Endothelial cell of umbilical vein (primary cell): ENCODE measurements around the gene PGAM2. TPM values are rescaled to one million over a fixed set of nuclear protein-coding genes. Genes with fewer than 3 reads are reported as not detected.

Experiments used
- BruUV-seq: library from RNA; stranded (reverse); fragments of 400-500 nt; replicated peaks from 2 replicates; lab custom pipeline; 2021; lab: Mats Ljungman, UMichigan
- CTCF ChIA-PET: fragments of 300-600, 350-600 bp; sonication (Branson Sonifier 250); formaldehyde crosslinking; loops from one replicate; lab custom pipeline; 2021; ENCODE audit warnings: antibody characterized with exemption, inconsistent platforms; lab: Charles Lee
- POLR2A ChIA-PET: fragments of 300-600, 350-600 bp; sonication (Branson Sonifier 250); formaldehyde crosslinking; loops from one replicate; lab custom pipeline; 2021; ENCODE audit warnings: antibody characterized with exemption, inconsistent platforms; lab: Charles Lee
- DNase-seq: peaks from one replicate; pipeline ENCODE4 v3.0.0-alpha.2; 2011; ENCODE audit warnings: low read depth, low spot score
- FAIRE-seq: peaks from 2 replicates; lab custom pipeline; 2011; peaks lifted over from hg19 to GRCh38; lab: Jason Lieb, UNC
- H2AFZ ChIP-seq: 2 replicates; pipeline ENCODE4 v1.6.0; 2012; ENCODE audit warnings: low read depth, low read length, control low read depth, inconsistent platforms
- H3K27ac ChIP-seq: 2 replicates; pipeline ENCODE4 v1.5.1; 2011; ENCODE audit warnings: low read depth, mild to moderate bottlenecking, control low read depth, low read length, moderate library complexity; ENCODE audit not compliant: insufficient read depth
- H3K27me3 ChIP-seq, 2 experiments: 2 replicates each; pipeline versions ENCODE4 v1.6.0 to v1.6.1; 2011; ENCODE audit warnings: low read length in 2 of 2, mixed read lengths in 1 of 2; ENCODE audit not compliant: control insufficient read depth in 2 of 2, insufficient read depth in 2 of 2
- H3K36me3 ChIP-seq, 2 experiments: 2 replicates in 1 of 2; 3 replicates in 1 of 2; pipeline ENCODE4 v1.5.1; 2011; ENCODE audit warnings: low read length in 2 of 2, mild to moderate bottlenecking in 1 of 2, moderate library complexity in 1 of 2; ENCODE audit not compliant: control insufficient read depth in 2 of 2, insufficient read depth in 2 of 2; ENCODE audit errors: extremely low read depth in 1 of 2
- H3K4me1 ChIP-seq: 3 replicates; pipeline ENCODE4 v1.5.1; 2011; ENCODE audit warnings: mild to moderate bottlenecking, low read length; ENCODE audit not compliant: control insufficient read depth, insufficient read depth; ENCODE audit errors: extremely low read depth
- H3K4me2 ChIP-seq: 2 replicates; pipeline ENCODE4 v1.6.1; 2011; ENCODE audit warnings: low read length, control low read depth, mixed read lengths; ENCODE audit not compliant: insufficient read depth
- H3K4me3 ChIP-seq, 3 experiments: fragments of 200-600 bp in 1 of 3; sonication (generic), shearing (Covaris generic) in 1 of 3; replicated peaks in 1 of 3; 2 replicates each; pipeline ENCODE4 v1.5.1; 2011 to 2016; ENCODE audit warnings: control low read depth in 3 of 3, low read length in 3 of 3, mild to moderate bottlenecking in 2 of 3, inconsistent platforms in 1 of 3, low read depth in 1 of 3, moderate library complexity in 1 of 3; ENCODE audit not compliant: insufficient read depth in 1 of 3
- H3K79me2 ChIP-seq: 2 replicates; pipeline ENCODE4 v1.6.0; 2012; ENCODE audit warnings: low read length, inconsistent platforms; ENCODE audit not compliant: control insufficient read depth, insufficient read depth
- H3K9ac ChIP-seq: replicated peaks from 2 replicates; pipeline ENCODE3; 2011; ENCODE audit warnings: low read length, control low read depth; ENCODE audit not compliant: insufficient read depth; ENCODE audit errors: extremely low read depth
- H3K9me1 ChIP-seq: replicated peaks from 3 replicates; pipeline ENCODE4 v1.6.0; 2011; ENCODE audit warnings: mild to moderate bottlenecking, low read length; ENCODE audit not compliant: control insufficient read depth, insufficient read depth; ENCODE audit errors: extremely low read depth
- H3K9me3 ChIP-seq: replicated peaks from 2 replicates; pipeline ENCODE4 v1.5.1; 2012; ENCODE audit warnings: low read length, inconsistent platforms; ENCODE audit not compliant: control insufficient read depth, insufficient read depth
- H4K20me1 ChIP-seq: replicated peaks from 2 replicates; pipeline ENCODE3; 2011; ENCODE audit warnings: mild to moderate bottlenecking, low read length; ENCODE audit not compliant: control insufficient read depth, insufficient read depth; ENCODE audit errors: extremely low read depth
- CTCF ChIP-seq, 2 donors: IDR thresholded peaks; 1 replicate in 1 of 2; 2 replicates in 1 of 2; pipeline ENCODE4 v1.5.1; 2011; ENCODE audit warnings: low read length in 2 of 2, mild to moderate bottlenecking in 2 of 2, moderate library complexity in 2 of 2, control low read depth in 1 of 2, inconsistent platforms in 1 of 2, low read depth in 1 of 2; ENCODE audit not compliant: insufficient read depth in 1 of 2; ENCODE audit errors: extremely low read depth in 1 of 2
- EZH2 ChIP-seq: IDR thresholded peaks from 2 replicates; pipeline ENCODE4 v1.6.1; 2012; ENCODE audit warnings: borderline replicate concordance, low read depth, mild to moderate bottlenecking, moderate library complexity, low read length, inconsistent platforms; ENCODE audit not compliant: severe bottlenecking
- GATA2 ChIP-seq: IDR thresholded peaks from 2 replicates; pipeline ENCODE4 v1.7.0; 2011; ENCODE audit warnings: low read depth, mild to moderate bottlenecking, moderate library complexity, mixed read lengths, low read length; ENCODE audit not compliant: insufficient read length, insufficient read depth
- JUN ChIP-seq: IDR thresholded peaks from 2 replicates; pipeline ENCODE4 v1.6.1; 2011; ENCODE audit warnings: borderline replicate concordance, low read depth; ENCODE audit not compliant: insufficient read length, insufficient read depth
- MAX ChIP-seq: IDR thresholded peaks from 2 replicates; pipeline ENCODE4 v1.6.1; 2011; ENCODE audit not compliant: insufficient read depth, insufficient read length
- dilution Hi-C: fragments of 300-500 bp; cut with MboI; formaldehyde crosslinking; loops from one replicate; pipeline ENCODE4 v1.15.0; 2019; ENCODE audit warnings: low sequenced_read_pairs; ENCODE audit not compliant: extremely low pct_ligation_motif_present
- intact Hi-C: fragments of 100-400 bp; cut with micrococcal nuclease; formaldehyde crosslinking; loops from one replicate; pipeline ENCODE4 v1.10.0; 2022
- polyA plus RNA-seq, 4 experiments: library from polyadenylated mRNA; depleted of rRNA in 3 of 4; stranded (reverse) in 3 of 4; unstranded in 1 of 4; fragments of >200 nt; gene quantifications; 2 replicates each; pipeline versions ENCODE4 v1.2.1 to v1.2.3, GENCODE V29; 2011 to 2012; ENCODE audit warnings: missing spikeins in 1 of 4
- total RNA-seq: library from RNA; stranded (reverse); gene quantifications from 2 replicates; pipeline ENCODE4 v1.2.3, GENCODE V29; 2021

PGAM2 gene
- total and polyA plus RNA-seq, 2 donors (not counting 3 experiments of a cell fraction or from before 2014, with no cell fraction given): 0.19 TPM; not detected in 1

GRCh38 chr7:44083796-44084195 is 18.4 kb upstream of the PGAM2 start:
- ChIA-PET POLR2A (no interaction called here), CTCF (interaction anchor here (0.9 kb wide), 1 partner anchor 11 kb away, joined by 3 read pairs; no protein-coding TSS in a partner anchor)
- no peaks in the 10 kb centered on the region for H3K79me2 ChIP-seq
- TF ChIP-seq JUN (no peak), CTCF (IDR thresholded peaks at IDR 0.05; ENCODE audit: extremely low read depth in 1 of 2, insufficient read depth in 1 of 2, low read depth in 1 of 2, low read length in 2 of 2) (no peak), GATA2 (no peak), MAX (no peak), EZH2 (no peak)
- no peaks in the 10 kb centered on the region for H4K20me1 ChIP-seq
- no peaks in the 10 kb centered on the region for H3K27me3 ChIP-seq
- no peak overlapping the region for H3K4me2 ChIP-seq
- dilution Hi-C loops (no loop called here), intact Hi-C loops (loop anchor here (2.0 kb wide), 1 partner anchor 21 kb away; the partner anchor contains the start of gene AEBP1)
- no peak overlapping the region for H2AFZ ChIP-seq
- no peak overlapping the region for H3K27ac ChIP-seq
- BruUV-seq: no TSS peak
- no peaks in the 10 kb centered on the region for H3K9me3 ChIP-seq
- FAIRE-seq (no peak), DNase-seq (no peak)
- H3K4me3 ChIP-seq: no peak overlapping the region
- peaks cover 0 to 4% of the 10 kb centered on the region in 2 experiments for H3K36me3 ChIP-seq
- no peak overlapping the region for H3K9ac ChIP-seq
- peaks cover 17% of the 10 kb centered on the region for H3K4me1 ChIP-seq
- H3K9me1 ChIP-seq: no peaks in the 10 kb centered on the region
